ENCODE measurements around the gene XRCC2.

- TF ChIP-seq CTCF (IDR thresholded peaks at IDR 0.05; ENCODE audit: low read depth, low read length), result no peak
- TF ChIP-seq MYC (IDR thresholded peaks at IDR 0.05; ENCODE audit: low read depth, low read length), result no peak
- TF ChIP-seq POLR2A (IDR thresholded peaks at IDR 0.05; ENCODE audit: extremely low read depth, insufficient read length), result no peak
Observed at GRCh38 chr7:152633504-152633903, 42.4 kb downstream of the XRCC2 start.

Data from NB4 (cell line).